Measurements from ENCODE around the gene LRRC72.
"Not testable (repeated sequence)": the region's sequence is repeated elsewhere in the genome, so short reads cannot be mapped to it uniquely, and the experiment has no call there.

The LRRC72 gene

DNA sequence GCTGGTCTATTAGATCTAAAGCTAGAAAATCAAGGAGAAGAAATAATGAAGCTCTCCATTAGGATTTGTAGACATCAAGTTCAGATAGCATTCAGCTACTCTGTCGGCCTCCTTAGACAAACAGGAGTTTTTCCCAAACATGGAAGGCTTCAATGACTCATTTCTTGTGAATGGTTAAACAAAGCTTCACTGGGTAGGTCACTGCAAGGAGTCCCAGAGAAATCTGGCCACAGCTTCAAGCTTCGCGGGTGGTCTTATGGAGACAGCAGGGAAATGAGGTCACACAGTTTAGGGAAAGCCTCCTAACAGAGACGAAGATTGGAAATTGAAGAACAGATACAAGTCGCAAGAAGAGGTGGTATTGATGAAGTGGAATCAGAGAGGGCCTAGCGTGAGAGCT is 22.6 kb upstream of the LRRC72 start:
- no peaks in the 10 kb centered on the region for H3K36me3 ChIP-seq
- H3K9me3 ChIP-seq, result no peaks in the 10 kb centered on the region
- DNase-seq, result no peak
- H3K4me3 ChIP-seq (ENCODE audit: low read depth, low read length), result no peak overlapping the region
- no peaks in the 10 kb centered on the region; the same call in 1 of the 2 replicates for H3K4me1 ChIP-seq
- TF ChIP-seq CTCF (IDR thresholded peaks at IDR 0.05; ENCODE audit: low read depth, low read length), result no peak
- no peaks in the 10 kb centered on the region for H3K27me3 ChIP-seq

GRCh38 chr7:16506422-16506821 is 20.2 kb upstream of the LRRC72 start:
- H3K36me3 ChIP-seq; H3K4me3 ChIP-seq (ENCODE audit: low read depth, low read length); DNase-seq; H3K4me1 ChIP-seq; H3K27me3 ChIP-seq; H3K9me3 ChIP-seq: not testable (repeated sequence)

- Histone ChIP-seq H3K36me3 (no peaks in the 10 kb centered on the region), H3K4me3 (ENCODE audit: low read depth, low read length) (no peak overlapping the region), H3K4me1 (no peaks in the 10 kb centered on the region; the same call in 1 of the 2 replicates), H3K27me3 (no peaks in the 10 kb centered on the region), H3K9me3 (no peaks in the 10 kb centered on the region)
- TF ChIP-seq CTCF (IDR thresholded peaks at IDR 0.05; ENCODE audit: low read depth, low read length), result no peak
- DNase-seq, result no peak
Observed at GRCh38 chr7:16509829-16510228, 16.8 kb upstream of the LRRC72 start.

DNA sequence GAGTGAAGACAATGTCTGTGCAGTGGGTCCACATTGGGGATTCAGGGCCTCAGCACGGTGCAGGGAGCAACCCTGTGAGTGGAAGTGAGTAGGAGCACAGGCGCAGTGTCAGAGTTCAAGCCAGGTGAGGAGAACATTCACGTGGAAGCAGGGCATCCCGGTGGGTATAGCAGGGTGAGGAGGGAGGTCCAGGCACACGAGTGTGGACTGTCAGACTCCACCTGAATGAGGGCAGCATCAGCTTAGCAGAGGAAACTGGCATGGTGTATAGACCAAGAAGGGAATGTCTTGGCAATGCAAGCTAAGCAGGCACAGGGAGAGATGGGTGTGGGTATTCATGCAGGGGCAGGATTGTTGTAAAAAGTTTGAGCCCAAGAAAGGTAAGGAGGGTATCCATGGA is 15.3 kb upstream of the LRRC72 start:
- H3K27me3 ChIP-seq, result no peaks in the 10 kb centered on the region
- H3K36me3 ChIP-seq, result no peaks in the 10 kb centered on the region
- DNase-seq, result no peak
- no peaks in the 10 kb centered on the region for H3K9me3 ChIP-seq
- no peak overlapping the region for H3K4me3 ChIP-seq (ENCODE audit: low read depth, low read length)
- no peaks in the 10 kb centered on the region; the same call in 1 of the 2 replicates for H3K4me1 ChIP-seq
- no peak for TF ChIP-seq CTCF (IDR thresholded peaks at IDR 0.05; ENCODE audit: low read depth, low read length)

DNA sequence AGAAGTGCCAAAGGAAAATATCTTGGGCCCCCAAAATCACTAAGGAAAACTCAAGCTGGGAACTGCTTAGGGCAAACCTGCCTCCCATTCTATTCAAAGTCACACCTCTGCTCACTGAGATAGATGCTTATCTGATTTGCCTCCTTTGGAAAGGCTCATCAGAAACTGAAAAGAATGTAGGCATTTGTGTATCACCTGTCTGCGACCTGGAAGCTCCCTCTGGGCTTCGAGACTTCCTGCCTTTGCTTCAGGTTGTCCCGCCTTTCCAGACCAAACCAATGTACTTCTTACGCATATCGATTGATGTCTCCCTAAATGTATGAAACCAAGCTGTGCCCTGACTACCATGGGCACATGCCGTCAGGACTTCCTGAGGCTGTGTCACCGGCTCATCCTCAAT is 14.5 kb upstream of the LRRC72 start:
- H3K9me3 ChIP-seq, result no peaks in the 10 kb centered on the region
- H3K4me1 ChIP-seq, result no peaks in the 10 kb centered on the region; the same call in none of the 2 replicates
- H3K27me3 ChIP-seq, result no peaks in the 10 kb centered on the region
- H3K4me3 ChIP-seq (ENCODE audit: low read depth, low read length), result no peak overlapping the region
- TF ChIP-seq CTCF (IDR thresholded peaks at IDR 0.05; ENCODE audit: low read depth, low read length), result no peak
- H3K36me3 ChIP-seq, result no peaks in the 10 kb centered on the region
- DNase-seq, result no peak

DNA sequence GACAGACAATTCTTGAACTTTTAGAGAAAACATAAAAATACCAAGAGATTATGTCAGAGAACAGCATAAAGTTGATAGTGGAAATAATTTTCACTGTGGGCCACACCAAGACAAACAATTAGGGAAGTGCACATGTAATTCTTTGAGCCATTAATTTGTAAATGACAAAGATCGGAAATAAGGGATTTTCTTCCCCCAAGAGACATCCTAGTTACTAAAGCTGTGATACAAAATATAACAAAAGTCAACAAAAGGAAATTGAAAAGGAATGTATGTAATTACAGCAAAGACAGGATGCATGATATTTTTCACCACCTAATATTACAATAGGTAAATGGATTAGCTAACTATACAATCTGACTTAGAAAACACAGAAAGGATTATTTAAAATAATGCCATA is 12.4 kb upstream of the LRRC72 start:
- no peaks in the 10 kb centered on the region for H3K27me3 ChIP-seq
- no peak for TF ChIP-seq CTCF (IDR thresholded peaks at IDR 0.05; ENCODE audit: low read depth, low read length)
- H3K4me1 ChIP-seq, result no peaks in the 10 kb centered on the region; the same call in none of the 2 replicates
- DNase-seq, result no peak
- no peak overlapping the region for H3K4me3 ChIP-seq (ENCODE audit: low read depth, low read length)
- no peaks in the 10 kb centered on the region for H3K36me3 ChIP-seq
- no peaks in the 10 kb centered on the region for H3K9me3 ChIP-seq

GRCh38 chr7:16514729-16515128 is 11.9 kb upstream of the LRRC72 start:
- DNase-seq, result no peak
- TF ChIP-seq CTCF (IDR thresholded peaks at IDR 0.05; ENCODE audit: low read depth, low read length), result no peak

More at GRCh38 chr7:16514729-16515128, 11.9 kb upstream of the LRRC72 start:
- H3K4me1 ChIP-seq, result no peaks in the 10 kb centered on the region; the same call in none of the 2 replicates
- H3K9me3 ChIP-seq, result no peaks in the 10 kb centered on the region
- no peaks in the 10 kb centered on the region for H3K27me3 ChIP-seq
- H3K36me3 ChIP-seq, result no peaks in the 10 kb centered on the region
- H3K4me3 ChIP-seq (ENCODE audit: low read depth, low read length), result no peak overlapping the region
